Coronary artery (tissue), 2 donors: Measurements from ENCODE around the gene NUP160.
A peak's percentile ranks its signal among the peaks of the same experiment; 100 is the strongest.
"Not testable (repeated sequence)": the region's sequence is repeated elsewhere in the genome, so short reads cannot be mapped to it uniquely, and the experiment has no call there.

Experiments used
- DNase-seq: peaks from one replicate; pipeline ENCODE4 v3.0.0-alpha.2; 2017; ENCODE audit warnings: low spot score
- H3K27ac ChIP-seq, 2 donors: fragments of 200-600 bp; sonication (generic); one replicate each; pipeline ENCODE4 v1.5.1; 2016 to 2019
- H3K4me3 ChIP-seq: fragments of 200-600 bp; sonication (generic); 2 replicates; pipeline ENCODE4 v1.5.1; 2016; ENCODE audit warnings: mild to moderate bottlenecking, moderate library complexity
- CTCF ChIP-seq: fragments of 200-600 bp; sonication (generic); IDR thresholded peaks from one replicate; pipeline ENCODE4 v1.5.1; 2019; ENCODE audit warnings: antibody characterized with exemption

Gene NUP160

GRCh38 chr11:47768101-47768612 lies 80.0 kb downstream of the NUP160 start:
- no peak for TF ChIP-seq CTCF
- Histone ChIP-seq H3K4me3 (peak overlapping the region; percentile 69), H3K27ac (peak overlapping the region; percentile 96 to 99)
- peak; percentile 79 for DNase-seq

GRCh38 chr11:47766509-47767227 lies 81.5 kb downstream of the NUP160 start:
- H3K27ac ChIP-seq: peak overlapping the region; percentile 96 to 99
- DNase-seq: peak; percentile 78

GRCh38 chr11:47765086-47765485 lies 83.1 kb downstream of the NUP160 start:
- Histone ChIP-seq H3K27ac (peak overlapping the region in 1 of 2 donors; percentile 96), H3K4me3 (peak overlapping the region; percentile 95)
- no peak for TF ChIP-seq CTCF
- no peak for DNase-seq

More at GRCh38 chr11:47766509-47767227, 81.5 kb downstream of the NUP160 start:
- TF ChIP-seq CTCF: no peak
- peak overlapping the region; percentile 95 for H3K4me3 ChIP-seq

- H3K4me3 ChIP-seq, DNase-seq, H3K27ac ChIP-seq: not testable (repeated sequence)
Observed at GRCh38 chr11:47759291-47759690, 88.9 kb downstream of the NUP160 start.

- H3K27ac ChIP-seq: no peak overlapping the region
- DNase-seq: no peak
- no peak for TF ChIP-seq CTCF
- no peak overlapping the region for H3K4me3 ChIP-seq
Observed at GRCh38 chr11:47756208-47756607, 91.9 kb downstream of the NUP160 start.

- H3K4me3 ChIP-seq: no peak overlapping the region
- TF ChIP-seq CTCF: no peak
- no peak overlapping the region for H3K27ac ChIP-seq
- DNase-seq: no peak
Observed at GRCh38 chr11:47750725-47751124, 97.4 kb downstream of the NUP160 start.

GRCh38 chr11:47742494-47742893 lies 105.7 kb downstream of the NUP160 start:
- H3K27ac ChIP-seq, DNase-seq, H3K4me3 ChIP-seq: not testable (repeated sequence)

- not testable (repeated sequence) for DNase-seq, H3K4me3 ChIP-seq, H3K27ac ChIP-seq
Observed at GRCh38 chr11:47737817-47738216, 110.3 kb downstream of the NUP160 start.
